Measurements from ENCODE around the gene CHRDL2.

The CHRDL2 gene

DNA sequence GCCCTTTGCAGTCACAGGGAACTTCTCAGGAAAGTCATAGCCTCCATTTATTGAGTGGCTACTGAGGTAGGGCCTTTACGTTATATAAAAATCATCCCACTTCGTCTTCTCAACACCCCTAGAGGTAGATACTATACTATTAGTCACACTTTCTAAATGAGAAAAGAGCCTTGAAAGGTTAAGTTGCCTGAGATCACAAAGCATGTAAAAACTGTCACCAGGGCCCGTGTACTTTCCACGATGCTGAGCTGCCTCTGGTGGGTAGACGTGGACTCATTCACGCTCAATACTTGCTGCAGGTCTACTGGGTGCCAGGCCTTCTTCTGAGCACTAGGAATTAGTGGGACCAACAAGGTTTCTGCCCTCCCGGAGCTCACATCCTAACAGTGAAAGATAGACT is 16.3 kb downstream of the CHRDL2 start:
- TF ChIP-seq POLR2AphosphoS5 (IDR thresholded peaks at IDR 0.05; ENCODE audit: low read depth, low read length): no peak
- no peak for TF ChIP-seq TAF1 (IDR thresholded peaks at IDR 0.05; ENCODE audit: borderline replicate concordance, insufficient read depth, low read length)
- no peak for TF ChIP-seq SIN3A (IDR thresholded peaks at IDR 0.05; ENCODE audit: borderline replicate concordance, insufficient read depth, low read length)
- TF ChIP-seq FOXP2 (optimal IDR thresholded peaks at IDR 0.05; ENCODE audit: borderline replicate concordance, extremely low read depth, extremely low read length, insufficient read depth): no peak
- TF ChIP-seq, protein P1, sequence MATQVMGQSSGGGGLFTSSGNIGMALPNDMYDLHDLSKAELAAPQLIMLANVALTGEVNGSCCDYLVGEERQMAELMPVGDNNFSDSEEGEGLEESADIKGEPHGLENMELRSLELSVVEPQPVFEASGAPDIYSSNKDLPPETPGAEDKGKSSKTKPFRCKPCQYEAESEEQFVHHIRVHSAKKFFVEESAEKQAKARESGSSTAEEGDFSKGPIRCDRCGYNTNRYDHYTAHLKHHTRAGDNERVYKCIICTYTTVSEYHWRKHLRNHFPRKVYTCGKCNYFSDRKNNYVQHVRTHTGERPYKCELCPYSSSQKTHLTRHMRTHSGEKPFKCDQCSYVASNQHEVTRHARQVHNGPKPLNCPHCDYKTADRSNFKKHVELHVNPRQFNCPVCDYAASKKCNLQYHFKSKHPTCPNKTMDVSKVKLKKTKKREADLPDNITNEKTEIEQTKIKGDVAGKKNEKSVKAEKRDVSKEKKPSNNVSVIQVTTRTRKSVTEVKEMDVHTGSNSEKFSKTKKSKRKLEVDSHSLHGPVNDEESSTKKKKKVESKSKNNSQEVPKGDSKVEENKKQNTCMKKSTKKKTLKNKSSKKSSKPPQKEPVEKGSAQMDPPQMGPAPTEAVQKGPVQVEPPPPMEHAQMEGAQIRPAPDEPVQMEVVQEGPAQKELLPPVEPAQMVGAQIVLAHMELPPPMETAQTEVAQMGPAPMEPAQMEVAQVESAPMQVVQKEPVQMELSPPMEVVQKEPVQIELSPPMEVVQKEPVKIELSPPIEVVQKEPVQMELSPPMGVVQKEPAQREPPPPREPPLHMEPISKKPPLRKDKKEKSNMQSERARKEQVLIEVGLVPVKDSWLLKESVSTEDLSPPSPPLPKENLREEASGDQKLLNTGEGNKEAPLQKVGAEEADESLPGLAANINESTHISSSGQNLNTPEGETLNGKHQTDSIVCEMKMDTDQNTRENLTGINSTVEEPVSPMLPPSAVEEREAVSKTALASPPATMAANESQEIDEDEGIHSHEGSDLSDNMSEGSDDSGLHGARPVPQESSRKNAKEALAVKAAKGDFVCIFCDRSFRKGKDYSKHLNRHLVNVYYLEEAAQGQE (IDR thresholded peaks at IDR 0.05; ENCODE audit: insufficient read depth in 1 of 2, low read depth in 2 of 2, low read length in 2 of 2): no peak

- TF ChIP-seq SIN3A (IDR thresholded peaks at IDR 0.05; ENCODE audit: borderline replicate concordance, insufficient read depth, low read length) (no peak), TAF1 (IDR thresholded peaks at IDR 0.05; ENCODE audit: borderline replicate concordance, insufficient read depth, low read length) (no peak), FOXP2 (optimal IDR thresholded peaks at IDR 0.05; ENCODE audit: borderline replicate concordance, extremely low read depth, extremely low read length, insufficient read depth) (no peak), POLR2AphosphoS5 (IDR thresholded peaks at IDR 0.05; ENCODE audit: low read depth, low read length) (no peak)
- TF ChIP-seq, protein P1 (IDR thresholded peaks at IDR 0.05; ENCODE audit: insufficient read depth in 1 of 2, low read depth in 2 of 2, low read length in 2 of 2): no peak
Measured at GRCh38 chr11:74713686-74714085, 17.5 kb downstream of the CHRDL2 start.

GRCh38 chr11:74710281-74710938 is 20.8 kb downstream of the CHRDL2 start:
- TF ChIP-seq POLR2AphosphoS5 (IDR thresholded peaks at IDR 0.05; ENCODE audit: low read depth, low read length) (no peak), TAF1 (IDR thresholded peaks at IDR 0.05; ENCODE audit: borderline replicate concordance, insufficient read depth, low read length) (no peak), FOXP2 (optimal IDR thresholded peaks at IDR 0.05; ENCODE audit: borderline replicate concordance, extremely low read depth, extremely low read length, insufficient read depth) (no peak), SIN3A (IDR thresholded peaks at IDR 0.05; ENCODE audit: borderline replicate concordance, insufficient read depth, low read length) (no peak)
- TF ChIP-seq, protein P1 (IDR thresholded peaks at IDR 0.05; ENCODE audit: insufficient read depth in 1 of 2, low read depth in 2 of 2, low read length in 2 of 2): no peak

GRCh38 chr11:74709175-74709574 is 22.1 kb downstream of the CHRDL2 start:
- TF ChIP-seq, protein P1 (IDR thresholded peaks at IDR 0.05; ENCODE audit: insufficient read depth in 1 of 2, low read depth in 2 of 2, low read length in 2 of 2): no peak
- TF ChIP-seq FOXP2 (optimal IDR thresholded peaks at IDR 0.05; ENCODE audit: borderline replicate concordance, extremely low read depth, extremely low read length, insufficient read depth) (no peak), POLR2AphosphoS5 (IDR thresholded peaks at IDR 0.05; ENCODE audit: low read depth, low read length) (no peak), SIN3A (IDR thresholded peaks at IDR 0.05; ENCODE audit: borderline replicate concordance, insufficient read depth, low read length) (no peak), TAF1 (IDR thresholded peaks at IDR 0.05; ENCODE audit: borderline replicate concordance, insufficient read depth, low read length) (no peak)

Data from PFSK-1 (cell line).